ENCODE data around the gene WDR76. TPM values are rescaled to one million over a fixed set of nuclear protein-coding genes. Genes with fewer than 3 reads are reported as not detected.
"Not testable (repeated sequence)": the region's sequence is repeated elsewhere in the genome, so short reads cannot be mapped to it uniquely, and the experiment has no call there.

WDR76 gene
- total RNA-seq, 4 donors from 2014 or later = 1.6 to 6.6 (median 4.8) TPM

- H3K4me3 ChIP-seq (replicated peaks in 1 of 3) = no peak overlapping the region
- 55 to 56% methylated on average over 4 of the region's 4 CpGs for WGBS, 2 donors
- H3K36me3 ChIP-seq = no peaks in the 10 kb centered on the region
- H3K27ac ChIP-seq = no peak overlapping the region
- TF ChIP-seq CTCF (IDR thresholded peaks at IDR 0.05) = no peak
- no peak for TF ChIP-seq POLR2A (IDR thresholded peaks at IDR 0.05)
- H3K4me1 ChIP-seq = no peaks in the 10 kb centered on the region
- H3K27me3 ChIP-seq = no peaks in the 10 kb centered on the region
- no peaks in the 10 kb centered on the region for H3K9me3 ChIP-seq
- intact Hi-C loops (cut with DNase I) = no loop called here
- DNase-seq = no peak
These were observed 32.7 kb downstream of the WDR76 start for GRCh38 chr15:43859546-43859945.

- H3K9me3 ChIP-seq; H3K27ac ChIP-seq; DNase-seq; H3K4me1 ChIP-seq; intact Hi-C loops (cut with DNase I); H3K27me3 ChIP-seq; H3K4me3 ChIP-seq (replicated peaks in 1 of 3); H3K36me3 ChIP-seq: not testable (repeated sequence)
- WGBS, 2 donors = 95 to 96% methylated on average over 10 of the region's 10 CpGs
These were observed 39.8 kb downstream of the WDR76 start for GRCh38 chr15:43866636-43867035.

- no peaks in the 10 kb centered on the region for H3K9me3 ChIP-seq
- intact Hi-C loops (cut with DNase I) = no loop called here
- H3K4me1 ChIP-seq = no peaks in the 10 kb centered on the region
- no peak overlapping the region for H3K27ac ChIP-seq
- H3K27me3 ChIP-seq = no peaks in the 10 kb centered on the region
- TF ChIP-seq POLR2A (IDR thresholded peaks at IDR 0.05) (no peak), CTCF (IDR thresholded peaks at IDR 0.05) (no peak)
- H3K4me3 ChIP-seq (replicated peaks in 1 of 3) = no peak overlapping the region
- no peak for DNase-seq
- whole genome bisulfite sequencing, 2 donors = 91 to 97% methylated on average over 5 of the region's 5 CpGs
- H3K36me3 ChIP-seq = no peaks in the 10 kb centered on the region
These were observed 40.3 kb downstream of the WDR76 start for GRCh38 chr15:43867096-43867495.

- Histone ChIP-seq H3K36me3 (no peaks in the 10 kb centered on the region), H3K27me3 (no peaks in the 10 kb centered on the region), H3K4me1 (no peaks in the 10 kb centered on the region), H3K9me3 (no peaks in the 10 kb centered on the region), H3K27ac (no peak overlapping the region), H3K4me3 (replicated peaks in 1 of 3) (no peak overlapping the region)
- no peak for DNase-seq
- TF ChIP-seq POLR2A (IDR thresholded peaks at IDR 0.05) (no peak), CTCF (IDR thresholded peaks at IDR 0.05) (no peak)
- WGBS, 2 donors = 89 to 94% methylated on average over 2 of the region's 2 CpGs
- intact Hi-C loops (cut with DNase I) = no loop called here
These were observed 41.6 kb downstream of the WDR76 start for GRCh38 chr15:43868406-43868805.

GRCh38 chr15:43871835-43872234 lies 45.0 kb downstream of the WDR76 start:
- no peak for DNase-seq
- Histone ChIP-seq H3K4me3 (replicated peaks in 1 of 3) (no peak overlapping the region), H3K4me1 (no peaks in the 10 kb centered on the region), H3K9me3 (no peaks in the 10 kb centered on the region), H3K27me3 (no peaks in the 10 kb centered on the region), H3K27ac (no peak overlapping the region), H3K36me3 (no peaks in the 10 kb centered on the region)
- intact Hi-C loops (cut with DNase I) = no loop called here
- TF ChIP-seq POLR2A (IDR thresholded peaks at IDR 0.05) (no peak), CTCF (IDR thresholded peaks at IDR 0.05) (no peak)
- WGBS, 2 donors = 96 to 98% methylated on average over 2 of the region's 2 CpGs

Measured in thyroid gland (tissue), 4 donors.